Gastroesophageal sphincter (tissue), 3 donors: ENCODE data around the gene EFHC1.

Experiments used
- CTCF ChIP-seq, 4 experiments: fragments of 200-600 bp in 2 of 4; fragments of 450-650 bp in 2 of 4; sonication (generic) in 1 of 4; IDR thresholded peaks; one replicate each; pipeline ENCODE4 v1.5.1; 2017 to 2019; ENCODE audit warnings: antibody characterized with exemption in 4 of 4, mild to moderate bottlenecking in 2 of 4, moderate library complexity in 2 of 4
- POLR2A ChIP-seq, 2 donors: fragments of 450-650 bp; IDR thresholded peaks; one replicate each; pipeline ENCODE4 v1.6.1; 2017; ENCODE audit warnings: antibody characterized with exemption in 2 of 2, mild to moderate bottlenecking in 2 of 2, moderate library complexity in 1 of 2

- TF ChIP-seq CTCF (IDR thresholded peaks at IDR 0.05): no peak
- TF ChIP-seq POLR2A (IDR thresholded peaks at IDR 0.05): no peak
Measured at GRCh38 chr6:52410979-52411378, 9.2 kb upstream of the EFHC1 start.
